ENCODE data around the gene ZSCAN32.

The ZSCAN32 gene

DNA sequence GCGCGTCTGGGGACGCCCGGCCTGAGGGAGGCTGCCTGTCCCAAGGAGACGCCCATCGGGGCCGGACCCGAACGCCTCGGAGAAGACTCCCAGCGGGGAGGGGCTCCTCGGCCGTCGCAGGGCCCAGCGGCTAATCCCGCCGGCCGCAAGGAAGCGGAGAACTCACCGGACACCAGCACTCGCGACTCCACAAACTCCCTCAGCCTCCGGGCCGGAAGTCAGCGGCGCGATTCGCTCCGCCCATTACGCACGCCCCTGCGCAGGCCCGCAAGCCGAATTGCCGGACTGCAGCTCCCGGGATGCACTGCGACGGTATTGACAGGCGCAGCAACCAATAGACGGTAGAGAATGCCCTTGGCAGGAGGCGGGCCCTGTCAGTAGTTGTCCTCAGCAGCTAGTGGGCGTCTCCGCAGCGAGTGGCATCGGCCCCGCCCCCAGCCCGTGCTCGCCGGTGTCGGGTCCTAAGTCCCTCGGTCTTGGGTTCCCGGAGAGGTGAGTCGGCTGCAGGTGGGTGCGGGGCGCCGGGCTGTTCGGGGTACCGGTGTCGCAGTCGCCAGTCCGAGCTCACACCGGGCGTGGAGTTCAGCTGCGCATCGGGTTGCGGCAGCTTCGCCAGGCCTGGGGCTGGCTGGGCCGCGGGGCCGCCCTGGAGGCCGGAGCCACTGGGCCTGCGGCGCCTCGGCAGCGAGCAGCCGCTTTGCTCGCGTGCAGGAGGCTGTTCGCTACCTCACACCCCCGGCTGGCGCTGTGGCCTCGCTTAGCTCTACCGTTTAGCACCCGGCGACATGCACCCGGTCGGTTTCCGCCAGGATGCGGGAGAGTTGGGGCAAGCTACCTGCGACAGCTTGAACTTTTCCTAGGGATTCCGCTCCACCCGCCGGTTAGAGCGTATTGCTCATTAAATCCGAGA lies at the start of gene ZSCAN32, which contains the start of gene ZNF174:
Gene ZSCAN32 (minus strand): TSS at position 226 of the 910 bp plus-strand sequence. CDS start 3,447 bp downstream, outside the sequence.
Gene ZNF174 (plus strand): TSS at position 437 of the 910 bp plus-strand sequence. CDS start 790 bp downstream, outside the sequence.
- DNase-seq (ENCODE audit: low spot score), result peak; percentile 99

DNA sequence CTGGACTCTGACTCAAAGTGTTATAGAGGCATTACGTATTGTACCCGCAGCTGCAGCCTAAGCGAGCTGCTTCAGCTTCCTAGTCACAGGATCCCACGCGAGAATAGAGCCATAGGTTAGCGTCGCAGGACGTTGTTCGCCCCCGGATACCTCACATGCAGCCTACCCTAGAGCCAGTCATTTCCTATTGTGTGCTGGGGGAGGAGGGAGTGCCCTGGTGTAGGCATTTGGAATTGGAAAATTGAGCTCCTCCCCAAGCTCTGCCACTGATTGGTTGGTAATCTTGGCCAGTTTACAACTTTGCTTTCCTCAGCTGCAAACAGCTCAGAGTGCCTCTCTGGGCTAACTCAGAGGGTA lies 43.2 kb upstream of the ZSCAN32 start:
- no peak for DNase-seq (ENCODE audit: low spot score)

DNA sequence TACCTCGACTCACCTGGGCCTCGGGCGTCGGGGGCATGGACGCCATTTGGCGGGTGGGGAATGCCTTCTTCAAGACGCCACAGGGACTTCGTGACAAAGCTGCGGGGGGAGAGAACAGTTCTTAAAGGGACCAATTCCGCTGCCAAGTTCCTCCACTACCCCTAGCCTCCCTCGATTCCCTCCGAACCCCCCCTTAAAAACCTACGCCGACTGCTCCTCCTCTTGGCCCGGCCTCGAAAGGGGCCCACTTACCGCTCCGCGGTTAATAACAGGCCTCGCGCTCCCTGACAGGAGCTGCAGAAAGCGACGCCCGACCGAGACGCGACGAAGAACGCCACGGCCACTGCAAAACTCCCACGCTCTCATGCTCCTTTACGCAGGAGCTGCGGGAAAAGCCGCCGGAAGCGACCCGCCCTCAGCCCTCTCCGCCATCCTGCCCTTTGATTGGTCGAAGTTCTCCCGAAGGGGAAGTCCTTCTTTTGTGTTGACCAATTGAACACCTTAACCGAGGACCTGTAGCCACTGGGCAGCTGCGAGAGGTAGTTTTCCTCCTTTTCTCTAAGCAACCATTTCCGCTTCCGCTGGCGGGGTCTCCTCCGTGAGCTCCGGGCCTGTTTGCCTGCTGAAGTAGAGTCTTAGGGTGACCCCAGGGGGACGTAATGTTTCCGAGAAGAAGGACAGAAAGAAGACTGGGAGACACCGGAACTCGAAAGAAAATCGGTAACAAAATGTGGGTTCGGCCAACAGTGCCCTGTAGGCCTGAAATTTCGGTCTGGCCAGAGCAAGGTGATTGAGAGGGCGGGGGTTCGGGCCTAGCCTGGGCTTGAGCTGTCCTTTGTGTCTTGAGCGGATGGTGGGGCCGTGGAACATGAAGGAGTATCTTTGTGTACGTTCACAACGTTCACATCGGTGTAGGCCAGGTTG lies 42.6 kb upstream of the ZSCAN32 start, which contains the start of the genes NAA60 and ZNF597:
Gene NAA60 (plus strand): TSS at position 573 of the 924 bp plus-strand sequence. CDS start 32,548 bp downstream, outside the sequence.
Gene ZNF597 (minus strand): TSS at position 397 of the 924 bp plus-strand sequence. CDS start 351 bp downstream, at position 46.
- no peak for DNase-seq (ENCODE audit: low spot score)

DNA sequence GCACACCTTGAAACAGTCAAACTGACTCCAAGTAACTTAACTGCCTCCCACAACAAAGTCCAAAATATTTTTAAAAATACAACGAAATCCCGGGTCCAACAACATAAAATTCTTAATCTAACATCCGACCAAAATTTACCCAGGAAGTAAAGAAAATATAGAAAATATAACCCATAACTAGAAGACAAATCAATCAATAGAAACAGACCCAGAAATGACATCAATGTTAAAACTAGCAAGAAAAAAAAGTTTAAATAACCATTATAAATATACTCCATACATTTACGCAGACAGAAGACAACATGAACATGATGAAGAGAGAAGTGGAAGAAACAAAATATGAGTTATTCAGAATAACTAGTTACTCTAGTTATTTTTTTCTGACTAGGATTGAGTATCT lies 38.8 kb upstream of the ZSCAN32 start:
- DNase-seq (ENCODE audit: low spot score), result no peak

DNA sequence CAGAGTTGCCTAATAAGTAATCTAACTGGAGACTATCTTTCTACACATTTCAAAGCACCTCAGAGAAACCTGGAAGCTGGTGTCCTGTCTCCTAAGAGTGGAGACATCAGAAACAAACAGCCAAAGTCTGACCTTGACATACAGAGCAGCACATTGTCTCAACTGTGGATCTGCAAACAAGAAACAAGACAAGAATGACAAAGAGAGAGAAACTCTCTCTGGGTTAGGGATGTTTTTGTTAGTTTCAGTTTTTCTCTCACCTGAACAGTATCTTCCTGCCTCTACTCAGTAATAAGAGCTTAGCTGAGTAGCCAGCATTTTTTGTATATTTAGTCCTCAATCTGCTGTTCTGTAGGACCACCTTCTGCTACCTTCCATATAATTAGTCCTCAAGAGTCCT lies 33.6 kb upstream of the ZSCAN32 start:
- no peak for DNase-seq (ENCODE audit: low spot score)

DNA sequence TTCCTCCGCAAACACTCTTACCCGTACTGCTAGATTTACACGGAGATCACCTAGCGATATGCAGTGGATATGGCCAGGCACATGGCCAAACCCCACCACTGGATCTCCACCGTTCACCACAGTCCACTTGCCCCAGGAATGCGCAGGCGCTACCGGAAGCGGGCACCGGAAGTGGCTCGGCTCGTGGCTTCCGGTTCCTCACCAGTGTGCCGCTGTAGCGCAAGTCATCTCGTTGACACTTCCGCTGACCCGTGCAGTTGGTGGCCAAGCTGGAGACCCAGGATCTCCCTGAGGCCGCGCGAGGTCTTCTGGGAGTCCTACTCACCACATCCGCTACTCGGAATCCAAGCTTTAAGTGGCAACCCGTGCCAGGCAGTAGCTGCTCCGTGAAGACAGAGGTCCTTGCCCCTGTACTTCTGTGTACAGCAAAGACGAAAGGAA lies 31.0 kb upstream of the ZSCAN32 start:
- DNase-seq (ENCODE audit: low spot score), result no peak

DNA sequence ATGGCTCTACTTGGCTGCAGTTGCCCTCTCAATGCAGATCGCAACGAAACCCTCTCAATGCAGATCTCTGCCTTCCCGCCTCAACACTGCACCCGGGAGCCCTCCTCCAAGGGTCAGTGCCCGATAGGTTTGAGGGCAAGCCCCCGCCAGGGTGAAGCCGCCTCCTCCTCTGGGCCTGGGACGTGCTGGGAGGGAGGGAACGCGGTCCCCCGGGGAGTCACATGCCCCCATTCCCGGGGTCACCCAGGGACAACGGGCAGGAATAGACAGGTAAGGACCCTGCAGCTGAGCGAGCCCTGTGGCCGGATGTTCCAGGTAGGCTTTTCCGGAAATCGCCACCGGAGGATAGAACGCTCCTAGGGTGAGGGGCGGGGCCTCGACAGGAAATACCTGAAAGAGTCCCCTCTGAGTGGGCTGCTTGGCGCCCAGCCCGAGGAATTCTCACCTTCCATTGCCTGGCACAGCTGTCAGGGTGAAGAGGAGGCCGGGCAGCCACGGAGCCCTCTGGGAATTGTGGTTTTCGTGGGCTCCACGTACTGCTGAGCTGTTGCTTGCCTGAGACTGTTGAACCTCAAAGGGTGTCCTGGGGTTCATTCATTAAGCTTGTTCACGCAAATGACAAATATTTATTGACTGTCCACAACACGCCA lies 13.1 kb upstream of the ZSCAN32 start:
- no peak for DNase-seq (ENCODE audit: low spot score)

DNA sequence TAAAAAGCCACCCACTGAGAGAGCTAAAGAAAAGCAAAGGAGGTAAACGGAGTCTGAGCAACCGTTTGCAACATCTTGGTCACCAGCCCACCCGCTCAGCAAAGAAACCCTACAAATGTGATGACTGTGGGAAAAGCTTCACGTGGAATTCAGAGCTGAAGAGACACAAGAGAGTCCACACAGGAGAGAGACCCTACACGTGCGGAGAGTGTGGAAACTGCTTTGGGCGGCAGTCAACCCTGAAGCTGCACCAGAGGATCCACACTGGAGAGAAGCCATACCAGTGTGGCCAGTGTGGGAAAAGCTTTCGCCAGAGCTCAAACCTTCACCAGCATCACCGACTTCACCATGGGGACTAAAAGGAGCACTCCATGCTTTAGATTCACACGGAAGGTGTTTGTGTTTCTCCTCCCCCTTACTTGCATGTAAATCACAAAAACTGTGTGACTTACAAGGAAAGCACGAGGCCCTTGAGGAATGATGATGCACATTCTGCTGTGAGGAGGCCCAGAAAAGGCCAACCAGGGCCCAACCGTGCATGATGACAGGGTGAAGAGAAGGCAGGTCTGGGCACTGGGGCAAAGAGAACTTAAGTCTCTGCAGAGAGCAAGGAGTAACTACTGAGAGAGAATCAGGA lies 7.9 kb upstream of the ZSCAN32 start:
- DNase-seq (ENCODE audit: low spot score), result no peak

DNA sequence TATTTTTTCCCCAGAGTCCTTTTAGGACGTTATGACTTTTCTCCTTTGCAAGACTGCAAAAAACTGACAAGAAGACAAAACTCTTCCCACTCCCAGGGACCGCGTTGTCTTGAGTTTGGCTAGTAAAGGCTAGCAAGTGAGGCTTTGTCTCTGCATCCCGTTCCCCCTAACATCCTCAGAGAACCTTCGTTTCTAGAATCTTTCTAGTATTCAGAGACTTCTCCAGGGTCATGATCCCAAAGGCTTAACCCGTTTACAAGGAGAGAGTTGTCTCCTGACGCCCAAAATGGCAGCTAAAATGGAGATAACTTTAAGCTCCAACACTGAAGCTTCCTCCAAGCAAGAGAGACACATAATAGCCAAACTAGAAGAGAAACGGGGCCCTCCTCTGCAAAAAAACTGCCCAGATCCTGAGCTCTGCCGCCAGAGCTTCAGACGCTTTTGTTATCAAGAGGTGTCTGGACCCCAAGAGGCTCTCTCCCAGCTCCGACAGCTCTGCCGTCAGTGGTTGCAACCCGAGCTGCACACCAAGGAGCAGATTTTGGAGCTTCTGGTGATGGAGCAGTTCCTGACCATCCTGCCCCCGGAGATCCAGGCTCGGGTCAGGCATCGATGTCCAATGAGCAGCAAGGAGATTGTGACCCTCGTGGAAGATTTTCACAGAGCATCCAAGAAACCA lies 1.1 kb upstream of the ZSCAN32 start:
- peak; percentile 8 for DNase-seq (ENCODE audit: low spot score)

DNA sequence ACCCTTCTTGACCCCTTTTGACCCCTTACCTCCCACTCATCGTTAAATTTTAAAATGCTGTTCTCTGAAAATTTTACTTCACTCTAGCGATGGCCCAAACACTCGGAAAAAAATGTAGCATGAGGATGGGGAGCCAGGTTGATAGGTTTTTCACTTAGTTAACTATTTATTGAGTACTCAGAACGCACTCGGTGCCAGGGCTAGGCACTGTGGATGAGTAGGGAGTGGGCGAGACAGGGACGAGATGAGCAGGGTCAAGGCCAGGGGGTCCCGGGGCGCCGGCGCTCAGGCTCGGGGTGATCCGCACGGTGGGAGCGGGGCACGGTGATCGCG lies 392 bp downstream of the ZSCAN32 start:
- DNase-seq (ENCODE audit: low spot score), result no peak

DNA sequence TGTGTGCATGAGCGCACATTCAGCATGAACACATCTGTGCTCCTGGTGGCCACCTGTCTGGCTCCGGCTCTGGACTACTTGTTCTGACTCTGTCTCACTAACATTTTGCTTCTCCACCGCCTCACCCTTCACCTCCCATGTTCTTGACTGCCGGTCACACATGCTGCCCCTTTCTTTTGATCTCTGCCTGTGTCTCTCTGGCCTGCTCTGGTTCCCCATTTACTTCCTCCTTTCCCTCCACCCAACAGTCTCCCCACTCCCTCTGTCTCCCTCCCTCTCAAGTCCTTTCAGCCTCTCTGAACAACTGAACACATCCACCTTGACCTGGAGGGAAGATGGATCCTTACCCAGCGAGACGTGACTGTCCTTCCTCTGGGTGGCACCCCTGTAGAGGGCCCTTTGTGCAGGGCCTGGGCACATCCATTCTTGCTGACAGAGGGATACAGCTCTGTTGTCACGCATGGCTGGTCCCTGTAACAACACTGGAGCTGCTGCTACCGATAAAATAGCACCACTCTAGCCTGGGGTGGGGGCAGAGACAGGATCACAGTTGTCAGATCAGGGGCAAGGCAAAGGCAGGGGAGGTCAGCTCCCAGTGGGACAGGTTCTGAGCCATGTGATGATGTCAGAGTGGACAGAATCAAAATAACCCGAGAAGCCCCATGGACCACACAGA lies 11.0 kb downstream of the ZSCAN32 start:
- no peak for DNase-seq (ENCODE audit: low spot score)

DNA sequence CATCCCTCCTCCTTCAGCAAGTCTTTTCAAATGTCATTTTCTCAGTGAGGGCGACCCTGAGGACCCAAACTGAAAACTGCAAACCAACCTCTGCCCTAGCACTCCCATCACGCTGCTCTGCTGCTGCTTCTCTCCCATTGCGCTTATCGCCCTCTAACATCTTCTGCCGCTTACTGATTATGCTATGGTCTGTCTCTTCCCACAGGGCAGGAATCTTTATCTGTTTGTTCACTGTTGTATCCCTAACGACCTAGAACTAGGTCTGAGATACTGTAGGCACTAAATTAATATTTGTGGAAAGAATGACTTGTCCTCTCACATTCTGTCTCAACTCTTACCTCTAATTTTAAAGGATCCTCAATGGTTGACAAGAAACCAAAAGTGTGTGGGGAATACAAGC lies 12.5 kb downstream of the ZSCAN32 start:
- no peak for DNase-seq (ENCODE audit: low spot score)

DNA sequence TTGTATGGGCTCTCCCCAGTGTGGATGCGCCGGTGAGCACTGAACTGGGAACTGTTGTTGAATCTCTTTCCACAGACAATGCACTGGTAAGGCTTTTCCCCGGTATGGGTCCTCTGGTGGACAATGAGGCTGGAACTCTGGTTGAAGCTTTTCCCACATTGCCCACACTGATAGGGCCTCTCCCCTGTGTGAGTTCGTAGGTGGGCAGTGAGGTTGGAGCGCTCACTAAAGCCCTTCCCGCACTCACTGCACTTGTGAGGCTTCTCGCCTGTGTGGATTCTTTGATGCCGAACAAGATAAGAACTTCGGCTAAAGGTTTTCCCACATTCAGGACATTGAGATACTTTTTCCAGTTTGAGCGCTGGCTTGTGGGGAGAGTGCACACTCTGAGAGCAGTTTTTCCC lies 17.8 kb downstream of the ZSCAN32 start:
- DNase-seq (ENCODE audit: low spot score), result no peak

DNA sequence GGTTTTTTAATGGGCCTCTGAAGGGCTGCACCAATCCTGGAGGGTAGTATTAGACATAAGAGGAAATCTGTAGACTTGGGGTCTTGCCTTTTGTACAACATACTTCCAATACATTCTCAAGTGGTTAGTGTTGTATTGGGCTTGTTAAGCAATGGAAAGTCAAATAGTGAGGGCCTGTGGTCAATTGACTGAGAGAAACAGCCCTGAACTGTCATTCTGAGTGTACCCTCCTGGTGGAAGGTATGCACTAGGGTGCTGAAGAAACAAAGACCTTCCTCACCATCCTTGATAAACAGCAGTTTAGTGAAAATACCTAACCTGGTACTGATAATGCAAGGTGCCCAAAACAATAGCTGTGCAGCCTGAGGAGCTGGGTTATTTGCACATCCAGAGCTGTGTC lies 22.9 kb downstream of the ZSCAN32 start:
- DNase-seq (ENCODE audit: low spot score), result no peak

DNA sequence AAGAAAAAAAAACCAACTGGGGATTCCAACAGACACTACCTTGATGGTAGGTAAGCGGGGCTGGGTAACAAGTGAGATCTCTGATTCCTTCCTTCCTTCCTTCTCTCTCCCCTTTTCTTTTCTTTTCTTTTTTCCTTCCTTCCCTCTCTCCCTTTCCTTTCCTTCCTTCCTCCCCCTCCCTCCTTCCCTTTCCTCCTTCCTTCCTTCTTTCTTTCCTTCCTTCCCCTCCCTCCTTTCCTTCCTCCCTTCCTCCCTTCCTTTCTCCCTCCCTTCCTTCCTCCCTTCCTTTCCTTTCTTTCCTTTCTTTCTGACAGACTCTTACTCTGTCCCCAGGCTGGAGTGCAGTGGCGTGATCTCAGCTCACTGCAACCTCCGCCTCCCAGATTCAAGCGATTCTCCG lies 25.1 kb downstream of the ZSCAN32 start:
- DNase-seq (ENCODE audit: low spot score), result no peak

DNA sequence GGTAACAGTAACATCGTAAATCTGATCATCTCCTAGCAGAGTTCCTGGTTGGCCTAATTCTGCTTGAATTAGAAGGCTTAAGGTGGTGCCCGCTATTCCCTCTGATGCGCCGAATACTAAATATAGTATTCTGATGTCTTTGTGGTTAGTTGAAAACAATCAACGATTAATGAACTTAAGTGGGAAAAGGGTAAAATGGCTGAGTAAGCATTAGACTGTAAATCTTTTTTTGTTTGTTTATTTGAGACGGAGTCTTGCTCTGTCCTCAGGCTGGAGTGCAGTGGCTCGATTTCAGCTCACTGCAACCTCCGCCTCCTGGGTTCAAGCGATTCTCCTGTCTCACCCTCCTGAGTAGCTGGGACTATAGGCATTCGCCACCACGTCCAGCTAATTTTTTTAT lies 31.7 kb downstream of the ZSCAN32 start:
- no peak for DNase-seq (ENCODE audit: low spot score)

DNA sequence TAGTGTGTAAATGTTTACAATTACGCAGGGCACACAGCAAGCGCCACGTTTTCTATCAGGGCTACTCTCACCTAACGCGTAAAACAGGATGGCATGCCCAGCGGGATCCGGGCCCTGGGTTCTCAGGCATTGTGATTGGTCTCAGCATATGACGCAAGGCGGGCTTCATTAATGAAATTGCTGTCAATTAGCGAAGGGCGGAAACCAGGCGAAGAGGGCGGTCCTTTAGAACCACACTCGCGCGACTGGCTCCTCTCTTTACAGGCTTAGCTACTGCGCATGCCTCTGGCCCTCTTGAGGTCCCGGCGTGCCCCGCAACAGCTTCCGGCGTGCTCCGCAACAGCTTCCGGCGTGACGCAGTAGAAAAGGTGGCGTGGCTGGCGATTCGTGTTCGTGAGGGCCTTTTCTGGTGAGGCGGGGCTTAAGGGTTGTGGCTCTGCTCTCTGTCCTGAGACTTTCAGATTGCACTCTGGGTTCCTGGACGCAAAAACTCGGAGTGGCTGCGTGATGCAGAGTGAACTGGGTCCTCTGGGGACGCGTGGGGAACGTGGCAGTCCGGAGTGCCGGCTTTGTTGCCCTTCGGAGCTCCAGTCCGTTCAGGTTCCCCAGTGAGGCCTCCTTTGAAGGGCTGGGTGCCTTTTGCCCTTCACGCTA lies 35.9 kb downstream of the ZSCAN32 start:
- DNase-seq (ENCODE audit: low spot score), result no peak

DNA sequence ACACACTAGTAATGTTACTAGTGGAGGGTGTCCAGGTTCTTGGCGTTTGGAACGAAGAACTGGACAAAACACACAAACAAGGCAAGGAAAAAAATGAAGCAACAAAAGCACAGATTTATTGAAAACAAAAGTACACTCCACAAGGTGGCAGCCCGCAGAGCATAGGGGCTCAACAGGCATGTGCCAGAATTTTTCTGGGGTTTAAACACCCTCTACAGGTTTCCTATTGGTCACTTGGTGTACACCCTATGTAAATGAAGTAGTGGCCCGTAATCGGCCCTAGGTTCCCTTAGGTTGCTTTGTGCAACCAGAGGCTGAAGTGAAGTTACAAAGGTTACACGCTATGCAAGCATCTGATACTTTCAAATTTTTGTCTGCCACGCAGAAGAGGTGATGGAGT lies 37.0 kb downstream of the ZSCAN32 start:
- peak; percentile 36 for DNase-seq (ENCODE audit: low spot score)

DNA sequence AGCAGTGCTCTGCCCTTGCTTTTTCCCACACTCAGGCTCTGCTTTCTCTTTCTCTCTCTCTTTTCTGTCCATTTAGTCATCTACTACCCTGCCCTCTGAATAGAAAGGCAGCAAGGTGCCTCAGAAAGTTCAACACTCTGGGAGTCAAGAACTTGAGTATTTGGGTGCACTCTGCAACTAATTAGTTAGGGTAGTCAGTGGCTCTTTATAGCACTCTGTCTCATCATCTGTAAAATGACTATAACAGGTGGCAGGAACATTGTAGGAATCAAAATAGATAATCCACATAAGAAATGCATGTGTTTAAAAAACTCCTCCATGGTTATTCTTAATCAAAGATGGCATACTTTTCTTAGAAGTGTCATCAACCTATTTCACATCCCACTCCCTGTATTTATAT lies 37.9 kb downstream of the ZSCAN32 start:
- DNase-seq (ENCODE audit: low spot score), result no peak

DNA sequence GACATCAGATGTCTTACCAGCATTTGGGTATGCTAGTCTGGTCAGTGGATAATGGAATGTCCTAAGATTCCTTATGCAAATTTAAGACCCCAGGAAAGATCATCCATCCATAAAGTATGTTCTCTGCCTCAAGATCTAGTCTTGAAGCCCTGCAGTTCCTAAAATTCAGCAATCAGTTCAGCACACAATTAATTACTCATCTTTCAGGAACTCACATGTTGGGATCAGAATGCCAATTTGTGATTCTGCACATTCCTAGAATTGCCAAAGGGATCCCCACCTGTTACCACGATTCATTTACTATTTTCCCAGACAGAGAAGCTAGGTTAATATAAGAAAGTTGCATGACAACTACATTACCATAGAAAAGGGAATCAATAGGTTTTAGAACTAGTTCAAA lies 41.9 kb downstream of the ZSCAN32 start:
- DNase-seq (ENCODE audit: low spot score), result no peak
